A549 treated with ZK216348 at 1 μM for 4 hours (cell line): ENCODE data around the gene OR2G2. TPM values are rescaled to one million over a fixed set of nuclear protein-coding genes. Genes with fewer than 3 reads are reported as not detected.

Source experiments
- total RNA-seq: library from RNA; stranded (reverse); fragments of 200-300 nt; extraction: Qiagen RNA extraction; gene quantifications from 5 replicates; pipeline ENCODE4 v1.2.3, GENCODE V29; 2022; ENCODE audit warnings: low read depth

Gene OR2G2
- total RNA-seq: not detected in 5 replicates

GRCh38 chr1:247588060-247588459 lies at the start of gene OR2G2:
Gene OR2G2, plus strand, starts transcription at chr1:247588360. Its CDS starts 0 bp downstream, at chr1:247588360.

GRCh38 chr1:247548769-247549182 lies 39.4 kb upstream of the OR2G2 start, which contains the start of gene GCSAML:
Gene GCSAML, plus strand, starts transcription at chr1:247549134. Its CDS starts 58 bp downstream, at chr1:247549192.

GRCh38 chr1:247605286-247605685 lies 17.1 kb downstream of the OR2G2 start, which contains the start of gene OR2G3:
Gene OR2G3, plus strand, starts transcription at chr1:247605586. Its CDS starts 0 bp downstream, at chr1:247605586.

Other genes with a start within 250 kb of the OR2G2 start
- gene NLRP3, start 172.2 kb upstream of the OR2G2 start, total RNA-seq: not detected in 5 replicates
- gene OR2B11, start 130.3 kb upstream of the OR2G2 start, total RNA-seq: not detected in 5 replicates
- gene OR2C3, start 51.9 kb upstream of the OR2G2 start, total RNA-seq: not detected in 5 replicates
- gene GCSAML, start 39.2 kb upstream of the OR2G2 start, total RNA-seq: not detected in 5 replicates
- not detected in 5 replicates for gene OR2G3, start 17.2 kb downstream of the OR2G2 start, total RNA-seq
- not detected in 5 replicates for gene OR13G1, start 91.4 kb downstream of the OR2G2 start, total RNA-seq
- not detected in 5 replicates for gene OR6F1, start 128.3 kb downstream of the OR2G2 start, total RNA-seq
- not detected in 5 replicates for gene OR14K1, start 150.3 kb downstream of the OR2G2 start, total RNA-seq
- gene OR14A2, start 159.8 kb downstream of the OR2G2 start, total RNA-seq: not detected in 5 replicates
- gene OR1C1, start 172.2 kb downstream of the OR2G2 start, total RNA-seq: not detected in 5 replicates
- not detected in 5 replicates for gene OR14A16, start 235.8 kb downstream of the OR2G2 start, total RNA-seq